Right atrium auricular region (tissue), 2 donors: Measurements from ENCODE around the gene RYR1. TPM values are rescaled to one million over a fixed set of nuclear protein-coding genes. Genes with fewer than 3 reads are reported as not detected.
"Not testable (repeated sequence)": the region's sequence is repeated elsewhere in the genome, so short reads cannot be mapped to it uniquely, and the experiment has no call there.

Source experiments
- DNase-seq: peaks from one replicate; pipeline ENCODE4 v3.0.0-alpha.2; 2019; ENCODE audit warnings: low spot score
- H3K27ac ChIP-seq, 2 donors: fragments of 200-600 bp; sonication (generic); 1 replicate in 1 of 2; 2 replicates in 1 of 2; pipeline ENCODE4 v1.5.1; 2016 to 2019
- H3K27me3 ChIP-seq, 2 donors: fragments of 200-600 bp; sonication (generic); one replicate each; pipeline versions ENCODE4 v1.5.1 to v1.6.0; 2017 to 2019
- H3K36me3 ChIP-seq: fragments of 200-600 bp; sonication (generic); one replicate; pipeline ENCODE4 v1.5.1; 2016
- H3K4me1 ChIP-seq, 2 donors: fragments of 200-600 bp; sonication (generic); one replicate each; pipeline versions ENCODE4 v1.5.1 to v1.6.0; 2017 to 2019
- H3K4me3 ChIP-seq, 2 donors: fragments of 200-600 bp; sonication (generic); 1 replicate in 1 of 2; 2 replicates in 1 of 2; pipeline ENCODE4 v1.5.1; 2017 to 2019; ENCODE audit warnings: mild to moderate bottlenecking in 1 of 2, moderate library complexity in 1 of 2
- H3K9me3 ChIP-seq, 2 donors: fragments of 200-600 bp; sonication (generic); one replicate each; pipeline ENCODE4 v1.5.1; 2019
- CTCF ChIP-seq, 2 donors: fragments of 200-600 bp; sonication (generic); IDR thresholded peaks; one replicate each; pipeline ENCODE4 v1.5.1; 2019; ENCODE audit warnings: antibody characterized with exemption in 2 of 2
- total RNA-seq, 2 donors: library from RNA; depleted of rRNA; stranded (reverse); fragments of >200 nt; gene quantifications; one replicate each; pipeline ENCODE4 v1.1.0, GENCODE V29; 2016

Gene RYR1
- total RNA-seq, 2 donors from 2014 or later, result 0.33 to 1.7 TPM

- H3K36me3 ChIP-seq, result no peaks in the 10 kb centered on the region
- no peak overlapping the region for H3K27ac ChIP-seq
- no peak for DNase-seq
- H3K27me3 ChIP-seq, result no peaks in the 10 kb centered on the region
- no peak for TF ChIP-seq CTCF (IDR thresholded peaks at IDR 0.05)
- H3K9me3 ChIP-seq, result no peaks in the 10 kb centered on the region
- H3K4me3 ChIP-seq, result no peak overlapping the region
- no peaks in the 10 kb centered on the region for H3K4me1 ChIP-seq
Observed at GRCh38 chr19:38467541-38468525, 34.3 kb downstream of the RYR1 start.

- no peak for TF ChIP-seq CTCF (IDR thresholded peaks at IDR 0.05)
- H3K9me3 ChIP-seq, result no peaks in the 10 kb centered on the region
- no peaks in the 10 kb centered on the region for H3K4me1 ChIP-seq
- no peak overlapping the region for H3K4me3 ChIP-seq
- H3K27me3 ChIP-seq, result no peaks in the 10 kb centered on the region
- no peak overlapping the region for H3K27ac ChIP-seq
- no peaks in the 10 kb centered on the region for H3K36me3 ChIP-seq
- no peak for DNase-seq
Observed at GRCh38 chr19:38469151-38469550, 35.7 kb downstream of the RYR1 start.

GRCh38 chr19:38470788-38471480 is 37.4 kb downstream of the RYR1 start:
- no peaks in the 10 kb centered on the region for H3K27me3 ChIP-seq
- H3K4me1 ChIP-seq, result no peaks in the 10 kb centered on the region
- no peak for TF ChIP-seq CTCF (IDR thresholded peaks at IDR 0.05)
- no peaks in the 10 kb centered on the region for H3K36me3 ChIP-seq
- DNase-seq, result no peak
- H3K4me3 ChIP-seq, result no peak overlapping the region
- no peaks in the 10 kb centered on the region for H3K9me3 ChIP-seq
- H3K27ac ChIP-seq, result no peak overlapping the region

GRCh38 chr19:38472725-38473124 is 39.2 kb downstream of the RYR1 start:
- H3K4me3 ChIP-seq, H3K27ac ChIP-seq, H3K9me3 ChIP-seq, H3K4me1 ChIP-seq, H3K36me3 ChIP-seq, DNase-seq, H3K27me3 ChIP-seq: not testable (repeated sequence)

- no peak for DNase-seq
- Histone ChIP-seq H3K4me3 (no peak overlapping the region), H3K27ac (no peak overlapping the region), H3K27me3 (no peaks in the 10 kb centered on the region), H3K9me3 (no peaks in the 10 kb centered on the region), H3K4me1 (no peaks in the 10 kb centered on the region), H3K36me3 (no peaks in the 10 kb centered on the region)
- no peak for TF ChIP-seq CTCF (IDR thresholded peaks at IDR 0.05)
Observed at GRCh38 chr19:38473201-38473600, 39.7 kb downstream of the RYR1 start.

GRCh38 chr19:38475176-38475575 is 41.7 kb downstream of the RYR1 start:
- Histone ChIP-seq H3K36me3 (no peaks in the 10 kb centered on the region), H3K4me3 (no peak overlapping the region), H3K4me1 (no peaks in the 10 kb centered on the region), H3K9me3 (no peaks in the 10 kb centered on the region), H3K27me3 (no peaks in the 10 kb centered on the region), H3K27ac (no peak overlapping the region)
- TF ChIP-seq CTCF (IDR thresholded peaks at IDR 0.05), result no peak
- no peak for DNase-seq
